PC-3 (cell line): ENCODE measurements around the gene INTS1. TPM values are rescaled to one million over a fixed set of nuclear protein-coding genes. Genes with fewer than 3 reads are reported as not detected.

Experiments used
- ATAC-seq: fragments of 200-7000 bp; cut with Tn5 transposase; 2 replicates; pipeline ENCODE4 v1.9.1; 2020; ENCODE audit warnings: mild to moderate bottlenecking, moderate library complexity
- BruUV-seq: library from RNA; stranded (reverse); fragments of 400-500 nt; replicated peaks from 2 replicates; lab custom pipeline; 2021; lab: Mats Ljungman, UMichigan
- CTCF ChIA-PET: fragments of 300-600 bp; sonication (Branson Sonifier 250); formaldehyde crosslinking; loops from one replicate; lab custom pipeline; 2022; ENCODE audit warnings: antibody characterized with exemption; lab: Charles Lee
- POLR2A ChIA-PET: fragments of 300-600 bp; sonication (Branson Sonifier 250); formaldehyde crosslinking; loops from one replicate; lab custom pipeline; 2022; ENCODE audit warnings: antibody characterized with exemption; ENCODE audit not compliant: unreplicated experiment; lab: Charles Lee
- DNase-seq: peaks from one replicate; pipeline ENCODE4 v3.0.0-alpha.2; 2015
- H2AFZ ChIP-seq: fragments of 300-600 bp; sonication (generic); 2 replicates; pipeline ENCODE4 v1.6.0; 2016; ENCODE audit warnings: antibody characterized with exemption, low read length
- H3F3A ChIP-seq: fragments of 300-600 bp; sonication (generic); one replicate; pipeline ENCODE4 v1.6.0; 2017; ENCODE audit warnings: antibody characterized with exemption, low read length, control low read depth, mild to moderate bottlenecking; ENCODE audit not compliant: unreplicated experiment
- H3K27ac ChIP-seq: fragments of 300-600 bp; sonication (generic); 2 replicates; pipeline ENCODE4 v1.5.1; 2016; ENCODE audit warnings: mild to moderate bottlenecking, low read length
- H3K27me3 ChIP-seq: fragments of 300-600 bp; sonication (generic); 2 replicates; pipeline ENCODE4 v1.6.1; 2016; ENCODE audit warnings: low read length, mixed read lengths
- H3K36me3 ChIP-seq: fragments of 300-600 bp; sonication (generic); 2 replicates; pipeline ENCODE4 v1.6.1; 2016; ENCODE audit warnings: low read depth, mixed run types, low read length, mixed read lengths
- H3K4me1 ChIP-seq: fragments of 300-600 bp; sonication (generic); 2 replicates; pipeline ENCODE4 v1.5.1; 2016; ENCODE audit warnings: low read length; ENCODE audit not compliant: insufficient read depth
- H3K4me2 ChIP-seq: fragments of 300-600 bp; sonication (generic); 2 replicates; pipeline ENCODE4 v1.6.0; 2016; ENCODE audit warnings: low read length
- H3K4me3 ChIP-seq: fragments of 300-600 bp; sonication (generic); 2 replicates; pipeline ENCODE4 v1.5.1; 2016; ENCODE audit warnings: mild to moderate bottlenecking, low read length, mixed read lengths
- H3K79me2 ChIP-seq: fragments of 300-600 bp; sonication (generic); 2 replicates; pipeline ENCODE4 v1.6.1; 2017; ENCODE audit warnings: low read length, mixed read lengths
- H3K9ac ChIP-seq: fragments of 300-600 bp; sonication (generic); 2 replicates; pipeline ENCODE4 v1.6.0; 2016; ENCODE audit warnings: mild to moderate bottlenecking, low read length
- H3K9me2 ChIP-seq: fragments of 300-600 bp; sonication (generic); replicated peaks from 2 replicates; pipeline ENCODE4 v1.6.1; 2016; ENCODE audit warnings: mixed run types, low read length, mixed read lengths
- H3K9me3 ChIP-seq: fragments of 300-600 bp; sonication (generic); 2 replicates; pipeline ENCODE4 v1.6.1; 2016; ENCODE audit warnings: low read length, mixed read lengths
- H4K20me1 ChIP-seq: fragments of 300-600 bp; sonication (generic); 2 replicates; pipeline ENCODE4 v1.6.1; 2016; ENCODE audit warnings: low read length, mixed read lengths
- EZH2 ChIP-seq: fragments of 300-600 bp; sonication (generic); IDR thresholded peaks from one replicate; pipeline ENCODE4 v1.6.1; 2017; ENCODE audit warnings: antibody characterized with exemption, mild to moderate bottlenecking, low read length; ENCODE audit not compliant: unreplicated experiment
- EZH2phosphoT487 ChIP-seq: fragments of 300-600 bp; sonication (generic); IDR thresholded peaks from 2 replicates; pipeline ENCODE4 v1.6.1; 2018; ENCODE audit warnings: mild to moderate bottlenecking, antibody characterized with exemption, low read length, borderline replicate concordance
- intact Hi-C: fragments of 100-400 bp; cut with micrococcal nuclease; formaldehyde crosslinking; loops from 2 replicates; pipeline ENCODE4 v1.9.0; 2023
- total RNA-seq: library from RNA; depleted of rRNA; stranded (reverse); fragments of >200 nt; gene quantifications from 2 replicates; pipeline ENCODE4 v1.2.3, GENCODE V29; 2014
- TF ChIP-seq, protein P1 (sequence below): fragments of 300-600 bp; sonication (generic); conservative IDR thresholded peaks from 2 replicates; pipeline ENCODE4 v1.5.1; 2017; ENCODE audit warnings: antibody characterized with exemption, low read depth, mild to moderate bottlenecking, low read length

The INTS1 gene
- total RNA-seq, 1 experiment from 2014 or later, result 62.9 TPM

DNA sequence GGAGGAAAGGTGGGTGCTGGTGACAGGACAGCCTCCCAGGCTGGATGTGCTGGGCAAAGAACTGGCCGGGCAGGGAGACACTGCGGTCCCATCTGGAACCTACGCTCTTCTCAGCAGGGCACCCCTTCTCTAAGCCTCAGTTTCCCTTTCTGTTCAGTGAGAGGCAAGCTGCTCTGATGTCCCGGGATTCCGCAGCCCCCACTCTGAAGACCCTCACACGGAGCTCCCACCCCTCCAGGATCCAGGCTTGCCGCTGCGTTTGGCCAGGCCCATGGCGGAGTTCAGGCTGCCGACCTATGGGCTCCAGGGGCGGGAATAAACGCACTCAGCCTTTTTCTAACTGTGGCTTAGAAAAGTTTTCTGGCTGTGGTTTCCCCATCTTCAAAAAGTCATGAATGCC, 10.2 kb upstream of the INTS1 start:
- Histone ChIP-seq H3K9me3 (no peaks in the 10 kb centered on the region), H3K9me2 (no peaks in the 10 kb centered on the region), H3K4me2 (no peak overlapping the region), H3K27me3 (no peaks in the 10 kb centered on the region), H3F3A (no peaks in the 10 kb centered on the region), H3K27ac (no peak overlapping the region), H3K4me1 (peaks cover 20% of the 10 kb centered on the region), H3K9ac (no peak overlapping the region), H2AFZ (no peak overlapping the region), H4K20me1 (no peaks in the 10 kb centered on the region), H3K4me3 (no peak overlapping the region), H3K36me3 (no peaks in the 10 kb centered on the region), H3K79me2 (no peaks in the 10 kb centered on the region)
- DNase-seq (no peak), ATAC-seq (no peak)
- no peak for TF ChIP-seq EZH2phosphoT487
- TF ChIP-seq EZH2, result no peak
- TF ChIP-seq, protein P1, sequence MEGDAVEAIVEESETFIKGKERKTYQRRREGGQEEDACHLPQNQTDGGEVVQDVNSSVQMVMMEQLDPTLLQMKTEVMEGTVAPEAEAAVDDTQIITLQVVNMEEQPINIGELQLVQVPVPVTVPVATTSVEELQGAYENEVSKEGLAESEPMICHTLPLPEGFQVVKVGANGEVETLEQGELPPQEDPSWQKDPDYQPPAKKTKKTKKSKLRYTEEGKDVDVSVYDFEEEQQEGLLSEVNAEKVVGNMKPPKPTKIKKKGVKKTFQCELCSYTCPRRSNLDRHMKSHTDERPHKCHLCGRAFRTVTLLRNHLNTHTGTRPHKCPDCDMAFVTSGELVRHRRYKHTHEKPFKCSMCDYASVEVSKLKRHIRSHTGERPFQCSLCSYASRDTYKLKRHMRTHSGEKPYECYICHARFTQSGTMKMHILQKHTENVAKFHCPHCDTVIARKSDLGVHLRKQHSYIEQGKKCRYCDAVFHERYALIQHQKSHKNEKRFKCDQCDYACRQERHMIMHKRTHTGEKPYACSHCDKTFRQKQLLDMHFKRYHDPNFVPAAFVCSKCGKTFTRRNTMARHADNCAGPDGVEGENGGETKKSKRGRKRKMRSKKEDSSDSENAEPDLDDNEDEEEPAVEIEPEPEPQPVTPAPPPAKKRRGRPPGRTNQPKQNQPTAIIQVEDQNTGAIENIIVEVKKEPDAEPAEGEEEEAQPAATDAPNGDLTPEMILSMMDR, result no peak
- POLR2A ChIA-PET, result no interaction called here
- BruUV-seq, result no TSS peak
- intact Hi-C loops, result no loop called here
- CTCF ChIA-PET, result no interaction called here

DNA sequence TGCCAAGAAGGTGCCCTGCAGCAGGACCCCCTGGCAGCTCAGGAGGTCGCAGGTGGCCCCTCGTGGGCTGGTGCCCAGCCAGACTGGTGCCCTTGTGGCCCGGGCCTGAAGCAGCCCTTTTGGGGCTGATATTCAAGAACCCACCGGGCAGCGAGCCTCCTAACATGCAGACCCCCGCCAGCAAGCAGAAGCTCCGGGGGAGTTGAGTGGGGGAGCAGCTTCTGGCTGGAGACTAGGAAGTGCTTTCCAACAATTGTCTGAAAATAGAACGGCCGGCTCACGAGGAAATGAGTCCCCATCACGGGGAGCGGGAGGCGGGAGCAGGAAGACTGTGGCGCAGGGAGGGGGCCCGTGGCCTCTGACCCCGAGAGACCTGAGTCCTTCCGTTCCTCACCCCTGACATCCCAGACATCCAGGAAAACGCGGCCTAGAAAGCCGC, 9.5 kb upstream of the INTS1 start:
- no peaks in the 10 kb centered on the region for H3K27me3 ChIP-seq
- H3K79me2 ChIP-seq, result no peaks in the 10 kb centered on the region
- peak overlapping the region; percentile 80 for H3K27ac ChIP-seq
- H3K4me1 ChIP-seq, result peaks cover 20% of the 10 kb centered on the region
- no peaks in the 10 kb centered on the region for H3K36me3 ChIP-seq
- DNase-seq (no peak), ATAC-seq (no peak)
- no peaks in the 10 kb centered on the region for H3K9me2 ChIP-seq
- no peak for TF ChIP-seq EZH2phosphoT487
- TF ChIP-seq, protein P1, result no peak
- no peak for TF ChIP-seq EZH2
- H3F3A ChIP-seq, result no peaks in the 10 kb centered on the region
- CTCF ChIA-PET, result interaction anchor here (0.6 to 1.0 kb wide), 3 partner anchors 18 to 145 kb away, joined by 3 read pairs; partner anchors contain the start of gene TMEM184A
- peak overlapping the region; percentile 58 for H3K4me2 ChIP-seq
- H4K20me1 ChIP-seq, result no peaks in the 10 kb centered on the region
- H2AFZ ChIP-seq, result peak overlapping the region; percentile 67
- BruUV-seq, result TSS peak; percentile 44
- intact Hi-C loops, result no loop called here
- H3K4me3 ChIP-seq, result no peak overlapping the region
- peak overlapping the region; percentile 60 for H3K9ac ChIP-seq
- POLR2A ChIA-PET, result no interaction called here
- H3K9me3 ChIP-seq, result no peaks in the 10 kb centered on the region

DNA sequence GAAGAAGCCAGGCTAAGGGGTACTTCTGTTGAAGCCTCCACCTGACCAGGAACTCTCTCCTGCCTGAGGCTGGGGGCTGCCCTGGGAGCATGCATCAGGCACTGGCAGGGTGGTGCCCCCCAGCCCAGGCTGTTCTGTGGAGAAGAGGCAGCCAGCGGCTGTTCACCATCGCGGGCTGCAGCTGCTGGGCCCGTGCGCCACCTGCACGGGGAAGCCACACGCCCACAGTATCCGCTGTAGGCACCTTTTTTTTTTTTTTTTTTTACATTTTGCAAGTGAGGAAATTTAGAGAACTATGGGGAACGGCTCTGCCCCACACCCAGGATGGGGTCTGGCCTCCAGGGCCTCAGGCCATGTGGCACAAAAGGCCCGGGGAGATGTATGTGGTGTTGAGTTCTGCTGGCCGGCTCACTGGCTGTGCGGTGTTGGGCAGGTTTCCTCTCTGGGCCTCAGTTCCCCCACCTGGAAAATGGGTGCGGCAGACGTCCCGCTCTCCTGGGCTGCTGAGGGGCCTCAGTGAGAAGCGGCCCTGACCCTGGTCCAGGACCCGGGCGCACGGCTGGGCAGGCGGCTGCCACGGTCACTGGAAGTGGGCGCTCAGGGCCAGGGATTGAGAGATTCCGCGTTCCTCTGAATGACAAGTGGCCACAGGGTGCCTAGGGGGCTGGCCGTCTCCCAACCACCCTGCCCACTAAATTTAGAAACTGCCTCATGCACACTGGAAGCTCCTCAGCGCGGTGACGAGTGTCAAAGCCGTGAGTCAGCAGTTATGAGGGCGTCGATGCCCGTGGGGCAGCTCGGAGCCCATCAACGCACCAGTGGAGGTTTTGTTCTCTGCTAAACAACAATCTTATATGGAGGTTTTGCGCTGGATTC, 8.8 kb upstream of the INTS1 start:
- Histone ChIP-seq H3F3A (no peaks in the 10 kb centered on the region), H3K4me1 (peaks cover 20% of the 10 kb centered on the region), H3K9me2 (no peaks in the 10 kb centered on the region), H3K4me2 (peak overlapping the region; percentile 58), H3K4me3 (no peak overlapping the region), H3K27ac (peak overlapping the region; percentile 80), H3K79me2 (no peaks in the 10 kb centered on the region), H3K27me3 (no peaks in the 10 kb centered on the region), H2AFZ (peak overlapping the region; percentile 67), H3K36me3 (no peaks in the 10 kb centered on the region), H3K9ac (peak overlapping the region; percentile 60), H4K20me1 (no peaks in the 10 kb centered on the region), H3K9me3 (no peaks in the 10 kb centered on the region)
- TF ChIP-seq, protein P1, result no peak
- TF ChIP-seq EZH2, result no peak
- TF ChIP-seq EZH2phosphoT487, result no peak
- DNase-seq, result peak; percentile 92
- CTCF ChIA-PET, result interaction anchor here (0.6 to 1.0 kb wide), 3 partner anchors 19 to 144 kb away, joined by 3 read pairs; partner anchors contain the start of gene TMEM184A
- intact Hi-C loops, result no loop called here
- no TSS peak for BruUV-seq
- POLR2A ChIA-PET, result no interaction called here
- peak; percentile 87 for ATAC-seq
